Parathyroid adenoma (tissue), 2 donors: Measurements from ENCODE around the gene CD9.

ENCODE experiments used
- H2AFZ ChIP-seq: fragments of 300-600 bp; sonication (generic); one replicate; pipeline ENCODE4 v1.7.0; 2017; ENCODE audit warnings: antibody characterized with exemption, mild to moderate bottlenecking
- H3K27ac ChIP-seq: fragments of 300-600 bp; sonication (generic); one replicate; pipeline ENCODE4 v1.7.0; 2017
- H3K27me3 ChIP-seq: fragments of 300-600 bp; sonication (generic); one replicate; pipeline ENCODE4 v1.7.0; 2017; ENCODE audit warnings: low read length; ENCODE audit not compliant: control insufficient read depth, insufficient read depth
- H3K36me3 ChIP-seq: fragments of 300-600 bp; sonication (generic); one replicate; pipeline ENCODE4 v1.7.0; 2017; ENCODE audit warnings: low read length; ENCODE audit not compliant: control insufficient read depth, insufficient read depth
- H3K4me1 ChIP-seq: fragments of 300-600 bp; sonication (generic); one replicate; pipeline ENCODE4 v1.7.0; 2017; ENCODE audit warnings: control low read depth
- H3K4me2 ChIP-seq: fragments of 300-600 bp; sonication (generic); one replicate; pipeline ENCODE4 v1.7.0; 2017; ENCODE audit warnings: low read length
- H3K4me3 ChIP-seq: fragments of 300-600 bp; sonication (generic); one replicate; pipeline ENCODE4 v1.7.0; 2017; ENCODE audit warnings: low read depth, low read length
- H3K79me2 ChIP-seq: fragments of 300-600 bp; sonication (generic); one replicate; pipeline ENCODE4 v1.7.0; 2017; ENCODE audit warnings: control low read depth
- H3K9ac ChIP-seq: fragments of 300-600 bp; sonication (generic); one replicate; pipeline ENCODE4 v1.7.0; 2017; ENCODE audit warnings: mild to moderate bottlenecking
- H3K9me3 ChIP-seq: fragments of 300-600 bp; sonication (generic); one replicate; pipeline ENCODE4 v1.7.0; 2017; ENCODE audit warnings: low read length; ENCODE audit not compliant: control insufficient read depth
- CTCF ChIP-seq: fragments of 300-600 bp; sonication (generic); IDR thresholded peaks from one replicate; pipeline ENCODE4 v1.7.0; 2017; ENCODE audit warnings: antibody characterized with exemption, mild to moderate bottlenecking
- donor health status: primary hyperparathyroidism.

The CD9 gene

DNA sequence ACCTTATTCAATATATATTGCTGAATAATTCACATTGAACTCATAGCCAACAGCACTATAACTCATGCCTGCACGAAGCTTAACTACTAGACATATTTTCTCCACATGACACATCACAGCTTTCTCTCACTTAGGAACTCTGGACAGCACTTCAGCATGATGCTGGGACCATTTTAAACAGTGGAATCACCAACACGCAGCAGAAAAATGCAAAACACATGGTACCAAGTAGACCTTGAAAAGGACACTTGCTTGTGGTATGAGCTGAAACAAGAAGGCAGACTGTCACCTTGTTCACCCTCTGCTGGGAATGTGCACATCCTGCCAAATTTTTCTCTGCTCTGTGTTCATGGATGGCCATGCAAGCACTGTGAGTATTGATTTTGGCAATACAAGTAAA, 34.8 kb upstream of the CD9 start:
- no peaks in the 10 kb centered on the region for H3K36me3 ChIP-seq
- H3K9ac ChIP-seq: no peak overlapping the region
- H3K4me3 ChIP-seq: no peak overlapping the region
- H3K4me1 ChIP-seq: no peaks in the 10 kb centered on the region
- H2AFZ ChIP-seq: no peak overlapping the region
- H3K79me2 ChIP-seq: no peaks in the 10 kb centered on the region
- no peak overlapping the region for H3K27ac ChIP-seq
- H3K4me2 ChIP-seq: no peak overlapping the region
- TF ChIP-seq CTCF: no peak
- H3K27me3 ChIP-seq: no peaks in the 10 kb centered on the region
- no peaks in the 10 kb centered on the region for H3K9me3 ChIP-seq

GRCh38 chr12:6166808-6167207, 33.4 kb upstream of the CD9 start:
- Histone ChIP-seq H3K9ac (no peak overlapping the region), H2AFZ (no peak overlapping the region), H3K9me3 (no peaks in the 10 kb centered on the region)

GRCh38 chr12:6167327-6168280, 32.6 kb upstream of the CD9 start:
- Histone ChIP-seq H3K27me3 (no peaks in the 10 kb centered on the region), H3K9ac (no peak overlapping the region), H3K4me2 (no peak overlapping the region), H3K27ac (peak overlapping the region; percentile 41), H3K79me2 (no peaks in the 10 kb centered on the region), H3K9me3 (no peaks in the 10 kb centered on the region), H3K36me3 (no peaks in the 10 kb centered on the region), H2AFZ (no peak overlapping the region), H3K4me1 (no peaks in the 10 kb centered on the region), H3K4me3 (no peak overlapping the region)
- TF ChIP-seq CTCF: no peak

More at GRCh38 chr12:6166808-6167207, 33.4 kb upstream of the CD9 start:
- no peaks in the 10 kb centered on the region for H3K27me3 ChIP-seq
- H3K4me2 ChIP-seq: no peak overlapping the region
- H3K36me3 ChIP-seq: no peaks in the 10 kb centered on the region
- H3K4me1 ChIP-seq: no peaks in the 10 kb centered on the region
- no peak overlapping the region for H3K27ac ChIP-seq
- TF ChIP-seq CTCF: no peak
- no peak overlapping the region for H3K4me3 ChIP-seq
- no peaks in the 10 kb centered on the region for H3K79me2 ChIP-seq

- no peak overlapping the region for H3K4me3 ChIP-seq
Measured at GRCh38 chr12:6171409-6172015, 28.7 kb upstream of the CD9 start.

More at GRCh38 chr12:6171409-6172015, 28.7 kb upstream of the CD9 start:
- Histone ChIP-seq H3K27me3 (no peaks in the 10 kb centered on the region), H3K9ac (no peak overlapping the region), H3K36me3 (no peaks in the 10 kb centered on the region), H3K9me3 (no peaks in the 10 kb centered on the region), H3K27ac (peak overlapping the region; percentile 56), H3K79me2 (no peaks in the 10 kb centered on the region), H3K4me2 (no peak overlapping the region), H3K4me1 (no peaks in the 10 kb centered on the region), H2AFZ (no peak overlapping the region)
- no peak for TF ChIP-seq CTCF
